Common myeloid progenitor, CD34-positive (primary cell): ENCODE results near the gene SLC7A5. TPM values are rescaled to one million over a fixed set of nuclear protein-coding genes. Genes with fewer than 3 reads are reported as not detected.
"Not testable (repeated sequence)": the region's sequence is repeated elsewhere in the genome, so short reads cannot be mapped to it uniquely, and the experiment has no call there.

Source experiments
- CTCF ChIA-PET: fragments of 350-600 bp; sonication (Branson Sonifier 250); formaldehyde crosslinking; loops from one replicate; lab custom pipeline; 2021; ENCODE audit warnings: antibody characterized with exemption; lab: Charles Lee
- POLR2A ChIA-PET: fragments of 350-600 bp; sonication (Branson Sonifier 250); formaldehyde crosslinking; loops from one replicate; lab custom pipeline; 2021; ENCODE audit warnings: antibody characterized with exemption; lab: Charles Lee
- DNase-seq, 3 donors: peaks; one replicate each; pipeline versions ENCODE4 v3.0.0 to v3.0.0-alpha.2; 2013
- H3K27ac ChIP-seq, 2 experiments: 1 replicate in 1 of 2; 2 replicates in 1 of 2; pipeline ENCODE4 v1.7.0; 2013; ENCODE audit warnings: inconsistent platforms in 2 of 2, low read length in 2 of 2, mild to moderate bottlenecking in 2 of 2, low read depth in 1 of 2, moderate library complexity in 1 of 2; ENCODE audit not compliant: severe bottlenecking in 2 of 2, insufficient read depth in 1 of 2, poor library complexity in 1 of 2
- H3K27me3 ChIP-seq, 5 experiments: replicated peaks in 2 of 5; 1 replicate in 3 of 5; 2 replicates in 2 of 5; pipeline versions ENCODE4 v1.6.1 to v1.7.0; 2013; ENCODE audit warnings: low read length in 4 of 5, mild to moderate bottlenecking in 2 of 5, moderate library complexity in 2 of 5, inconsistent platforms in 1 of 5; ENCODE audit not compliant: insufficient read depth in 5 of 5, control insufficient read depth in 4 of 5
- H3K36me3 ChIP-seq, 4 experiments: 1 replicate in 2 of 4; 2 replicates in 2 of 4; pipeline versions ENCODE4 v1.6.1 to v1.7.0; 2013; ENCODE audit warnings: low read length in 3 of 4, control low read depth in 1 of 4, mild to moderate bottlenecking in 1 of 4; ENCODE audit not compliant: control insufficient read depth in 4 of 4, insufficient read depth in 4 of 4
- H3K4me1 ChIP-seq, 4 experiments: 1 replicate in 3 of 4; 2 replicates in 1 of 4; pipeline versions ENCODE4 v1.6.1 to v1.7.1; 2013; ENCODE audit warnings: low read length in 3 of 4, mild to moderate bottlenecking in 3 of 4, control low read depth in 1 of 4, inconsistent platforms in 1 of 4, moderate library complexity in 1 of 4; ENCODE audit not compliant: control insufficient read depth in 4 of 4, insufficient read depth in 4 of 4; ENCODE audit errors: control extremely low read depth in 1 of 4
- H3K4me3 ChIP-seq, 7 experiments: 1 replicate in 4 of 7; 2 replicates in 3 of 7; pipeline versions ENCODE4 v1.5.1 to v1.7.0; 2013; ENCODE audit warnings: mild to moderate bottlenecking in 7 of 7, low read length in 6 of 7, moderate library complexity in 6 of 7, inconsistent platforms in 2 of 7, low read depth in 2 of 7, control low read depth in 1 of 7; ENCODE audit not compliant: insufficient read depth in 4 of 7, control insufficient read depth in 1 of 7; ENCODE audit errors: extremely low read depth in 1 of 7
- H3K9me3 ChIP-seq, 5 experiments: 1 replicate in 4 of 5; 2 replicates in 1 of 5; pipeline versions ENCODE4 v1.6.1 to v1.7.1; 2013; ENCODE audit warnings: low read length in 4 of 5, mild to moderate bottlenecking in 2 of 5, inconsistent platforms in 1 of 5, low read depth in 1 of 5, moderate library complexity in 1 of 5; ENCODE audit not compliant: control insufficient read depth in 4 of 5, insufficient read depth in 2 of 5; ENCODE audit errors: control extremely low read depth in 1 of 5
- WGBS: methylation state at CpG from one replicate; pipeline ENCODE4 v1.1.5; 2013; ENCODE audit not compliant: insufficient coverage; 5-methylcytosine and 5-hydroxymethylcytosine counted together
- polyA plus RNA-seq: library from polyadenylated mRNA; unstranded; fragments of 120-200 nt; gene quantifications from one replicate; pipeline ENCODE4 v1.2.1, GENCODE V29; 2013

Gene SLC7A5
- 16.3 TPM for polyA plus RNA-seq

- ChIA-PET POLR2A (interaction anchor here (0.8 to 2.5 kb wide), 6 partner anchors 13 to 90 kb away, joined by 4 to 18 read pairs (median 6); no protein-coding TSS in a partner anchor), CTCF (interaction anchor here (1.4 to 8.7 kb wide), 5 partner anchors 13 to 97 kb away, joined by 3 to 155 read pairs (median 10); no protein-coding TSS in a partner anchor)
- H3K36me3 ChIP-seq, H3K27me3 ChIP-seq, H3K27ac ChIP-seq, H3K9me3 ChIP-seq: not testable (repeated sequence)
- Histone ChIP-seq H3K4me1 (peaks cover 0 to 58% (median 36%) of the 10 kb centered on the region in 4 experiments), H3K4me3 (peak within 1 kb of the TSS; percentile 15 to 81 (median 69))
- peak; percentile 65 to 83 (median 78) for DNase-seq
- 5% methylated on average over 81 of the region's 109 CpGs for WGBS
Observed at GRCh38 chr16:87869061-87869878, at the start of gene SLC7A5. SLC7A5 (minus strand) TSS chr16:87869507; CDS start chr16:87869422, 85 bp downstream.

DNA sequence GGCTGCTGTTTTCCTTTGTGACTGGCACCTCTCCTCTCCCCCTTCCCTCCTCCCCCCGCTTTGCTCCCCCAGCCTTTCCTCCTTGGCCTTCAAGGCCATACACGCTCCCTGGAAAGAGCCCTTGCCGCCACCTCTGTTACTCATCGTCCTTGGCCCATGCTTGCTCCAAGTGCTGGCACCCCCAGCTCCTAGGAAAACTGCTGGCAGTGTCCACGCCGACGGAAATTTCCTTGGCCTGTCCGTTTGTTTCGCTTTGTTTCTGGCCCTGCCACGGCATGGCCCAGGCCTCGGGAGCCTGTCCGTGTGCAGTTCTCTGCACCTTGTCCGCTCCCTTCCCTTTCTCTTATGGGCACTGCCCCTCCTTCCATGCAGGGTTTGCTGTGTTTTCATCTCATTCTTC is 49.0 kb upstream of the SLC7A5 start:
- H3K9me3 ChIP-seq = no peaks in the 10 kb centered on the region
- WGBS = 92% methylated on average over 13 of the region's 13 CpGs
- DNase-seq = no peak
- CTCF ChIA-PET = interaction anchor here (1.9 kb wide), 1 partner anchor 139 kb away, joined by 4 read pairs; no protein-coding TSS in a partner anchor
- H3K36me3 ChIP-seq = no peaks in the 10 kb centered on the region
- no peaks in the 10 kb centered on the region for H3K27me3 ChIP-seq
- no peak overlapping the region for H3K27ac ChIP-seq
- POLR2A ChIA-PET = no interaction called here
- peak overlapping the region in 1 of 7 experiments; percentile 30 for H3K4me3 ChIP-seq
- peaks cover 0 to 9% (median 4%) of the 10 kb centered on the region in 4 experiments for H3K4me1 ChIP-seq

GRCh38 chr16:87917503-87917902 is 48.2 kb upstream of the SLC7A5 start:
- ChIA-PET CTCF (interaction anchor here (1.9 kb wide), 1 partner anchor 138 kb away, joined by 4 read pairs; no protein-coding TSS in a partner anchor), POLR2A (no interaction called here)
- H3K9me3 ChIP-seq = no peaks in the 10 kb centered on the region
- H3K27ac ChIP-seq = no peak overlapping the region
- no peak overlapping the region for H3K4me3 ChIP-seq
- peaks cover 0 to 9% (median 4%) of the 10 kb centered on the region in 4 experiments for H3K4me1 ChIP-seq
- whole genome bisulfite sequencing = 96% methylated on average over 9 of the region's 9 CpGs
- H3K27me3 ChIP-seq = no peaks in the 10 kb centered on the region
- H3K36me3 ChIP-seq = no peaks in the 10 kb centered on the region
- DNase-seq = no peak

GRCh38 chr16:87914812-87915211 is 45.5 kb upstream of the SLC7A5 start:
- H3K9me3 ChIP-seq = no peaks in the 10 kb centered on the region
- WGBS = 97% methylated on average over 23 of the region's 25 CpGs
- ChIA-PET POLR2A (no interaction called here), CTCF (interaction anchor here (1.2 to 2.7 kb wide), 5 partner anchors 11 to 136 kb away, joined by 3 to 8 read pairs (median 3); no protein-coding TSS in a partner anchor)
- H3K27ac ChIP-seq = no peak overlapping the region
- peaks cover 0 to 9% (median 4%) of the 10 kb centered on the region in 4 experiments for H3K4me1 ChIP-seq
- DNase-seq = no peak
- no peaks in the 10 kb centered on the region for H3K36me3 ChIP-seq
- no peak overlapping the region for H3K4me3 ChIP-seq
- no peaks in the 10 kb centered on the region for H3K27me3 ChIP-seq

DNA sequence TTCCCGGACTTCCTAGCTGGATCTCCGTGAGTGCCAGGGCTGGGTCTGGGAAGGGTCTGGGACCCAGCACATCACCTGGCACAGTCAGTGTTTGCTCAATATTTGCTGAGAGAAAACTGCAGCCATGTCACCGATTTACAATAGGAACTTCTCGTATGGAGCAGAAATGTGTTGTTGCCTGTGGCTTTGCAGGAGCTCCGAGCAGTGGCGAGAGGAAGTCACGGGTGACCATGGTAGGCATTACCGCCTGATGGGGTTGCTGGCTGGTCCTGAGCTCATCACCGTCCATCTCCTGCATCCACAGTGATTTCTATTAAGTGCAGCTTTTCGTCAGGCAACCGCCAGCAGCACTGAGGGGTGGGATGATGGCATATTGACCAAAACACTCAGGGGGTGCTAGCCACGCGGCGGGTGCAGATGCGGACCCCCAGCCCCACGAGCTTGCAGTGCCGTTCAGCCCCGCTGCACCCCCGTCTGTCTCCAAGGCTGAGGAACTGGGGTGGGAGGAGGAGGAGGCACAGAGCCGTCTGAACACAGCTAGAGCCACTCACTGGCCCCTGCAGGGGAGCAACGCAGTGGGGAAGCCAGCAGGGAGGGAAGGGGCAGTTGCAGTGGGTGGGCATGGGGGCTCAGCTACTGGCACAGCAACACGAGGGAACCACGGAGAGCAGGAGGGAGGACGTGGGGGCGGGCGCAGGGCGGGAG is 44.9 kb upstream of the SLC7A5 start:
- POLR2A ChIA-PET, H3K27me3 ChIP-seq, H3K36me3 ChIP-seq, H3K9me3 ChIP-seq, H3K4me3 ChIP-seq, H3K27ac ChIP-seq, DNase-seq: not testable (repeated sequence)
- peaks cover 0 to 11% (median 3%) of the 10 kb centered on the region in 4 experiments for H3K4me1 ChIP-seq
- CTCF ChIA-PET = interaction anchor here (0.9 to 2.7 kb wide), 5 partner anchors 12 to 137 kb away, joined by 3 to 8 read pairs (median 3); no protein-coding TSS in a partner anchor
- WGBS = 91% methylated on average over 11 of the region's 27 CpGs

GRCh38 chr16:87912691-87913090 is 43.4 kb upstream of the SLC7A5 start:
- H3K9me3 ChIP-seq, H3K27ac ChIP-seq, H3K27me3 ChIP-seq, H3K4me3 ChIP-seq, POLR2A ChIA-PET, H3K36me3 ChIP-seq, H3K4me1 ChIP-seq: not testable (repeated sequence)
- peak in 2 of 3 donors; percentile 39 to 53 for DNase-seq
- whole genome bisulfite sequencing = 83% methylated on average over 18 of the region's 18 CpGs
- CTCF ChIA-PET = interaction anchor here (0.6 to 1.9 kb wide), 3 partner anchors 14 to 144 kb away, joined by 3 to 6 read pairs (median 4); no protein-coding TSS in a partner anchor
